ENCODE measurements around the gene SETD1B. TPM values are rescaled to one million over a fixed set of nuclear protein-coding genes. Genes with fewer than 3 reads are reported as not detected.
A peak's percentile ranks its signal among the peaks of the same experiment; 100 is the strongest.

Gene SETD1B
- total and polyA plus RNA-seq, 2 of the 4 experiments (the other 2 are of a cell fraction) = 0.90 to 5.1 TPM

GRCh38 chr12:121773011-121773777 lies 30.6 kb upstream of the SETD1B start:
- H3K9me1 ChIP-seq (ENCODE audit: insufficient read depth, low read length) = peaks cover 3% of the 10 kb centered on the region
- dilution Hi-C loops (cut with HindIII; ENCODE audit: low sequenced_read_pairs, unreplicated experiment) (no loop called here), in situ Hi-C loops (cut with MboI; ENCODE audit: low sequenced_read_pairs) (no loop called here), intact Hi-C loops (cut with micrococcal nuclease) (loop anchor here (1.0 kb wide), 1 partner anchor 76 kb away; no protein-coding TSS in a partner anchor)
- H4K5ac ChIP-seq (ENCODE audit: low read depth, low read length) = no peak overlapping the region
- ATAC-seq (ENCODE audit: low read depth) (peak; percentile 86), DNase-seq (peak; percentile 58)
- H3K27ac ChIP-seq (ENCODE audit: insufficient read depth, low read length) = no peak overlapping the region
- no peak overlapping the region for H3K18ac ChIP-seq (ENCODE audit: low read depth, low read length)
- H3K4me1 ChIP-seq (ENCODE audit: control insufficient read depth, insufficient read depth, low read length) = peaks cover 6% of the 10 kb centered on the region
- 0 out of 4 replicates have a peak overlapping the region, but pooled peaks of 1 of the 2 experiments have one; percentile 75 for H4K8ac ChIP-seq (ENCODE audit: low read depth in 2 of 2, low read length in 2 of 2)
- H2AK9ac ChIP-seq (replicated peaks; ENCODE audit: low read depth, low read length, poor library complexity) = peak overlapping the region; percentile 89
- H3K79me1 ChIP-seq (ENCODE audit: low read depth in 1 of 2, low read length in 2 of 2) = peaks cover 0 to 15% of the 10 kb centered on the region in 2 experiments; a peak in 1 of 4 replicates
- no peak overlapping the region for H3K4me2 ChIP-seq (ENCODE audit: low read depth, low read length)
- H4K20me1 ChIP-seq (ENCODE audit: insufficient read depth, low read length) = peaks cover 3% of the 10 kb centered on the region; the same call in 1 of the 2 replicates
- H2AK5ac ChIP-seq (ENCODE audit: low read depth, low read length) = peak overlapping the region; percentile 41; the same call in 1 of the 2 replicates
- POLR2A ChIA-PET (ENCODE audit: unreplicated experiment) = no interaction called here
- no peak overlapping the region for H2BK5ac ChIP-seq (ENCODE audit: low read depth, low read length, poor library complexity, severe bottlenecking)
- no peak overlapping the region; the same call in 1 of the 2 replicates for H2BK120ac ChIP-seq (ENCODE audit: low read depth, low read length)
- no peak overlapping the region; the same call in 1 of the 2 replicates for H3K14ac ChIP-seq (replicated peaks; ENCODE audit: low read depth, low read length)
- TF ChIP-seq SMC3 (IDR thresholded peaks at IDR 0.05; ENCODE audit: low read depth, low read length) (peak; percentile 94), CTCF (conservative IDR thresholded peaks at IDR 0.05; ENCODE audit: low read depth, low read length) (peak; percentile 85), RAD21 (IDR thresholded peaks at IDR 0.05; ENCODE audit: low read length) (peak; percentile 93), BHLHE40 (IDR thresholded peaks at IDR 0.05; ENCODE audit: low read depth, low read length) (no peak), MAZ (IDR thresholded peaks at IDR 0.05; ENCODE audit: borderline replicate concordance, low read depth, low read length) (peak; percentile 21; the same call in 1 of the 2 replicates), ELK1 (IDR thresholded peaks at IDR 0.05; ENCODE audit: borderline replicate concordance, low read depth, low read length) (no peak)
- no peak overlapping the region for H2BK20ac ChIP-seq (ENCODE audit: low read depth, low read length)
- H3K36me3 ChIP-seq (ENCODE audit: control insufficient read depth, insufficient read depth, low read length) = peaks cover 3% of the 10 kb centered on the region; the same call in 1 of the 2 replicates
- peak overlapping the region; percentile 83 for H3K4ac ChIP-seq (ENCODE audit: low read depth, low read length)
- peak overlapping the region; percentile 47; the same call in 1 of the 2 replicates for H4K91ac ChIP-seq (ENCODE audit: insufficient read depth, low read depth, low read length)
- no peak overlapping the region for H3K23ac ChIP-seq (ENCODE audit: low read depth, low read length)
- H2BK15ac ChIP-seq (ENCODE audit: low read depth, low read length) = no peak overlapping the region
- CTCF ChIA-PET = interaction anchor here (0.6 to 2.0 kb wide), 4 partner anchors 21 to 115 kb away, joined by 3 to 7 read pairs (median 4); partner anchors contain the start of genes PSMD9 and RHOF
- no TSS peak for BruUV-seq (replicated peaks)
- peak overlapping the region; percentile 79 for H2AFZ ChIP-seq (replicated peaks; ENCODE audit: low read length, poor library complexity)
- WGBS, 2 experiments (ENCODE audit: extremely low coverage in 2 of 2, insufficient read length in 1 of 2) = 42% methylated on average over 4 of the region's 14 CpGs; no CpG with 5 or more reads in 1 of the 2 experiments
- H3K4me3 ChIP-seq (ENCODE audit: insufficient read depth, low read depth, low read length) = no peak overlapping the region
- H3K56ac ChIP-seq (ENCODE audit: extremely low read depth, insufficient read depth, low read length) = no peak overlapping the region
- H3K9me3 ChIP-seq (ENCODE audit: control insufficient read depth, insufficient read depth, low read length) = no peaks in the 10 kb centered on the region
- H3K27me3 ChIP-seq (ENCODE audit: control insufficient read depth, insufficient read depth, low read length) = no peaks in the 10 kb centered on the region
- H3K9ac ChIP-seq (ENCODE audit: low read depth, low read length) = no peak overlapping the region

Data from IMR-90 (cell line).